Ovary (tissue), 3 donors: ENCODE measurements around the gene GNAI3.

Experiments
- EP300 ChIP-seq: sonication (generic); formaldehyde crosslinking; IDR thresholded peaks from one replicate; pipeline ENCODE4 v1.6.1; 2017; ENCODE audit warnings: antibody characterized with exemption
- POLR2A ChIP-seq: fragments of 450-650 bp; IDR thresholded peaks from one replicate; pipeline ENCODE4 v1.6.1; 2017; ENCODE audit warnings: antibody characterized with exemption, mild to moderate bottlenecking, moderate library complexity
- TF ChIP-seq, protein P1 (sequence below), 3 donors: fragments of 450-650 bp in 2 of 3; fragments of 200-600 bp in 1 of 3; IDR thresholded peaks; one replicate each; pipeline versions ENCODE4 v1.5.1 to v1.8.0; 2016 to 2022; ENCODE audit warnings: antibody characterized with exemption in 3 of 3, mild to moderate bottlenecking in 1 of 3
- donor health status: DM: no; HTN: no; CAD: no.

GRCh38 chr1:109657970-109658369 lies 109.6 kb downstream of the GNAI3 start:
- TF ChIP-seq POLR2A (no peak), EP300 (no peak)
- TF ChIP-seq, protein P1, sequence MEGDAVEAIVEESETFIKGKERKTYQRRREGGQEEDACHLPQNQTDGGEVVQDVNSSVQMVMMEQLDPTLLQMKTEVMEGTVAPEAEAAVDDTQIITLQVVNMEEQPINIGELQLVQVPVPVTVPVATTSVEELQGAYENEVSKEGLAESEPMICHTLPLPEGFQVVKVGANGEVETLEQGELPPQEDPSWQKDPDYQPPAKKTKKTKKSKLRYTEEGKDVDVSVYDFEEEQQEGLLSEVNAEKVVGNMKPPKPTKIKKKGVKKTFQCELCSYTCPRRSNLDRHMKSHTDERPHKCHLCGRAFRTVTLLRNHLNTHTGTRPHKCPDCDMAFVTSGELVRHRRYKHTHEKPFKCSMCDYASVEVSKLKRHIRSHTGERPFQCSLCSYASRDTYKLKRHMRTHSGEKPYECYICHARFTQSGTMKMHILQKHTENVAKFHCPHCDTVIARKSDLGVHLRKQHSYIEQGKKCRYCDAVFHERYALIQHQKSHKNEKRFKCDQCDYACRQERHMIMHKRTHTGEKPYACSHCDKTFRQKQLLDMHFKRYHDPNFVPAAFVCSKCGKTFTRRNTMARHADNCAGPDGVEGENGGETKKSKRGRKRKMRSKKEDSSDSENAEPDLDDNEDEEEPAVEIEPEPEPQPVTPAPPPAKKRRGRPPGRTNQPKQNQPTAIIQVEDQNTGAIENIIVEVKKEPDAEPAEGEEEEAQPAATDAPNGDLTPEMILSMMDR (IDR thresholded peaks at IDR 0.05), result no peak
